ENCODE results near the gene KDM7A. TPM values are rescaled to one million over a fixed set of nuclear protein-coding genes. Genes with fewer than 3 reads are reported as not detected.

The KDM7A gene
- total and polyA plus RNA-seq, 8 donors: 2.3 to 49.8 (median 17.9) TPM

- peaks cover 3 to 29% (median 15%) of the 10 kb centered on the region in 4 donors for H3K4me1 ChIP-seq
- WGBS, 5 donors: 35 to 56% (median 45%) methylated on average over 3 of the region's 3 CpGs
- H3K4me3 ChIP-seq: no peak overlapping the region
- intact Hi-C loops (cut with DNase I; ENCODE audit: low total_unique reads): no loop called here
- no peak for DNase-seq
- no peak overlapping the region for H3K27ac ChIP-seq
- H3K9me3 ChIP-seq: no peaks in the 10 kb centered on the region
- H3K27me3 ChIP-seq: no peaks in the 10 kb centered on the region
- H3K36me3 ChIP-seq: peaks cover 9 to 42% (median 29%) of the 10 kb centered on the region in 4 donors
- TF ChIP-seq POLR2AphosphoS5 (IDR thresholded peaks at IDR 0.05): no peak
- no peak for TF ChIP-seq EP300 (IDR thresholded peaks at IDR 0.05)
- TF ChIP-seq CTCF (IDR thresholded peaks at IDR 0.05): no peak
- TF ChIP-seq POLR2A (IDR thresholded peaks at IDR 0.05): no peak
These were observed 122.8 kb downstream of the KDM7A start for GRCh38 chr7:140053812-140054539.

GRCh38 chr7:140051820-140052219, 125.0 kb downstream of the KDM7A start:
- TF ChIP-seq POLR2A (IDR thresholded peaks at IDR 0.05) (no peak), EP300 (IDR thresholded peaks at IDR 0.05) (no peak), CTCF (IDR thresholded peaks at IDR 0.05) (no peak), POLR2AphosphoS5 (IDR thresholded peaks at IDR 0.05) (no peak)
- Histone ChIP-seq H3K27ac (no peak overlapping the region), H3K36me3 (peaks cover 6 to 48% (median 27%) of the 10 kb centered on the region in 4 donors), H3K4me3 (no peak overlapping the region), H3K9me3 (no peaks in the 10 kb centered on the region), H3K27me3 (no peaks in the 10 kb centered on the region), H3K4me1 (peaks cover 0 to 23% (median 11%) of the 10 kb centered on the region in 4 donors)
- DNase-seq: no peak
- intact Hi-C loops (cut with DNase I; ENCODE audit: low total_unique reads): no loop called here

GRCh38 chr7:140050100-140050499, 126.7 kb downstream of the KDM7A start:
- TF ChIP-seq CTCF (IDR thresholded peaks at IDR 0.05) (no peak), POLR2A (IDR thresholded peaks at IDR 0.05) (no peak), POLR2AphosphoS5 (IDR thresholded peaks at IDR 0.05) (no peak), EP300 (IDR thresholded peaks at IDR 0.05) (no peak)
- 83 to 91% (median 88%) methylated on average over 3 of the region's 3 CpGs for WGBS, 5 donors
- Histone ChIP-seq H3K27me3 (no peaks in the 10 kb centered on the region), H3K9me3 (no peaks in the 10 kb centered on the region), H3K27ac (no peak overlapping the region), H3K36me3 (peaks cover 0 to 55% (median 31%) of the 10 kb centered on the region in 4 donors), H3K4me3 (no peak overlapping the region), H3K4me1 (peaks cover 0 to 23% (median 15%) of the 10 kb centered on the region in 4 donors)
- intact Hi-C loops (cut with DNase I; ENCODE audit: low total_unique reads): no loop called here
- DNase-seq: no peak

GRCh38 chr7:140049339-140050024, 127.3 kb downstream of the KDM7A start:
- Histone ChIP-seq H3K27ac (peak overlapping the region in 2 of 5 donors; percentile 3 to 47), H3K27me3 (no peaks in the 10 kb centered on the region), H3K4me1 (peaks cover 0 to 21% (median 14%) of the 10 kb centered on the region in 4 donors), H3K4me3 (no peak overlapping the region), H3K36me3 (peaks cover 0 to 55% (median 37%) of the 10 kb centered on the region in 4 donors), H3K9me3 (no peaks in the 10 kb centered on the region)
- 67 to 79% (median 75%) methylated on average over 5 of the region's 5 CpGs for WGBS, 5 donors
- intact Hi-C loops (cut with DNase I; ENCODE audit: low total_unique reads): no loop called here
- no peak for TF ChIP-seq CTCF (IDR thresholded peaks at IDR 0.05)
- no peak for TF ChIP-seq EP300 (IDR thresholded peaks at IDR 0.05)
- TF ChIP-seq POLR2AphosphoS5 (IDR thresholded peaks at IDR 0.05): no peak
- TF ChIP-seq POLR2A (IDR thresholded peaks at IDR 0.05): no peak
- peak in 1 of 2 donors; percentile 40 for DNase-seq
